GM19324 (cell line): ENCODE measurements around the gene CFAP100.

Source experiments
- ATAC-seq: cut with Tn5 transposase; IDR thresholded peaks from one replicate; pipeline ENCODE4 v1.9.1; 2021; ENCODE audit warnings: mild to moderate bottlenecking, moderate library complexity; ENCODE audit not compliant: unreplicated experiment, low FRiP score

The CFAP100 gene

DNA sequence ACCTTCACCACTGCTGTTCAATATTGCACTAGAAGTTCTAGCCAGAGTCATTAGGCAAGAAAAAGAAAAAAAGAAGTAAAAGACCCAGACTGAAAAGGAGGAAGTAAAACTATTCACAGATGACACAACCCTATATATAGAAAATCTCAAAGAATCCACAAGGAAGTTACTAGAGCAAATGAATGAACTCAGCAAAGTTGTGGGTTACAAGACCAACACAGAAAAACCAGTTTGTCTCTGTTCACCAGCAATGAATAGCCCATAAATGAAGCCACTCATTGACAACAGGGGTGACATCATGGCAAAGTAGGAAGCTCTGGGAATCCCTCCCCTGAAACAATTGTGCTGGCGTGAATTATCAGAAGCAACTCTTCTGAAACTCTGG is 4.6 kb downstream of the CFAP100 start:
- ATAC-seq, result no peak

DNA sequence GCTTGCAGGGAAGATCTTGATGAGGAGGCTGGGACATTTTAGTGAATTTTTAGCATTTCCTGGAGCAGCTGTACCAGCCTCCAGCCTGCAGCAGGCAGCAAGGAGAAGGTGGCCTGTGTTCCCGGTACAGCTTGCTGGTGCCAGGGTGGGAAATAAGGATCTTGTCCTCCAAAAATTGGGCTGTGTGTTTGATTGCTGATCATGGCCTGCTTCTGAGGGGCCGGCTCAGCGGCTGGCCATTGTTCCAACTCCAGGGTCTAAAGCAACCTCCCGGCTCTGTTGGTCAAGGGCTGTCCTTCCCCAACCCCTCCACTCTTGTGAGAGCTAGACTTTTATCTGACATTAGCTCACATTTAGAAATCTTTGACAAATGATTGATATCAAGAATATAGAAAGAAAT is 5.0 kb downstream of the CFAP100 start:
- ATAC-seq, result no peak

- no peak for ATAC-seq
Measured at GRCh38 chr3:126401611-126402160, 7.0 kb downstream of the CFAP100 start.

DNA sequence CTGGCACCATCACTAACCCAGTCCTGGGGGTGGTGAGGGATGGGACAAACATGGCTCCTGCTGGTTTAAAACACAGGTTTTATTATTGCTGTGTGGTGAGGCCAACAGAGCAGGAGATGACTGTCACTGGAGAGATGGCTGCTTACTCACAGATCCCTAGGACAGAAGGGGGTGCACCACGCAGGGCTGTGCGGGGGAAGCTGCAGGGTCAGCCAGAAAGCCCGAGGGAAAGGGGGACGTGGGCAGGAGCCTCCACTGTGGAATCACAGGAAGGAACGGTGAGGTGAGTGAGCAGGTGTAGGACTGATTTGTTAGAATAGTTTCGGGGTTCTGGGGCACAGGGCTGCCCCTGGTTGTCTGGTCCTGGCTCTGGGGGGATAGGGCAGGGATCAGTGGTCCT is 7.5 kb downstream of the CFAP100 start:
- ATAC-seq, result no peak

- ATAC-seq, result no peak
Measured at GRCh38 chr3:126402666-126403302, 8.1 kb downstream of the CFAP100 start.

DNA sequence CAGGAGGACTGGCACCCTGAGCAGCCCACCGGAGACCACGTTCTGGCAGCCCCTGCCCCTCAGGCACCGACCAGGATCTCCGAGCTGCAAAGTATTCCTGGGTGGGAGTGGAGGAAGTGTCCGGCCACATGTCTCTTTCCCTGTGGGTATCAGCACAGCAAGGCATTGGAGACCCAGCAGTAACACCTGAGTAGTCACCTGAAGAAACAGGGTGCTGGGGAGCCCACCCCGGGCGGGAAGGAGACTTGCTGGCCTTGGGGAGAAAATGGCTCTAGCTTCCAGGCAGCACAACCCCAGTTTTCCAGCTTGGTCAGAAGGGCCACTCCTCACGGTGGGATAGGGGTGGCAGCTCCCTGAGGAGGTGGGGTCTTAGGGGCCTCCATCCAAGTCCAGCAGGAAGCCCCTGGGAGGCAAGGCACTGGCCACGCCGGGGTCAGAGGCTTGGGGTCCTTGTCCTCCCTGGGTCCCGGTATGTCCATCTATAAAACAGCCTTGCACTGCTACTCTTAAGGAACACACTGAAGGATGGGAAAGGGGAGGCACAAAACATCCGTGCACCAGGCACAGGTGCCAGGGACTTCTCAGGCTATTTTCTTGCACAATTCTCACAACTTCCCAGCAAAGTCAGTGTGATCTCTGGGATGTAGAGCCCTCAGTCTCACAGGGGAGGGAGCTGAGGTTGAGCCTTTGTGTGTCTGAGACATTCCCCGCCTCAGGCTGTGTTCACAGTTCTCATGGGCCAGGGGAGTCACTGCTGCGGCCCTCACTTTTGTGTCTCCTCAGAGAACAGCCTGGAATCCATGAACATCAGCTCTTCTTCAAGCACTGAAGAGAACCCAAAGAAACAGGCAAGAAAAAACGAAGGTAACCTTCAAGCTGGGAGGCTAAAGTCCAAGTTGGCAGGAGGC is 11.9 kb downstream of the CFAP100 start:
- ATAC-seq, result no peak

GRCh38 chr3:126407412-126408044 is 12.8 kb downstream of the CFAP100 start:
- no peak for ATAC-seq

GRCh38 chr3:126408099-126408498 is 13.4 kb downstream of the CFAP100 start:
- no peak for ATAC-seq

DNA sequence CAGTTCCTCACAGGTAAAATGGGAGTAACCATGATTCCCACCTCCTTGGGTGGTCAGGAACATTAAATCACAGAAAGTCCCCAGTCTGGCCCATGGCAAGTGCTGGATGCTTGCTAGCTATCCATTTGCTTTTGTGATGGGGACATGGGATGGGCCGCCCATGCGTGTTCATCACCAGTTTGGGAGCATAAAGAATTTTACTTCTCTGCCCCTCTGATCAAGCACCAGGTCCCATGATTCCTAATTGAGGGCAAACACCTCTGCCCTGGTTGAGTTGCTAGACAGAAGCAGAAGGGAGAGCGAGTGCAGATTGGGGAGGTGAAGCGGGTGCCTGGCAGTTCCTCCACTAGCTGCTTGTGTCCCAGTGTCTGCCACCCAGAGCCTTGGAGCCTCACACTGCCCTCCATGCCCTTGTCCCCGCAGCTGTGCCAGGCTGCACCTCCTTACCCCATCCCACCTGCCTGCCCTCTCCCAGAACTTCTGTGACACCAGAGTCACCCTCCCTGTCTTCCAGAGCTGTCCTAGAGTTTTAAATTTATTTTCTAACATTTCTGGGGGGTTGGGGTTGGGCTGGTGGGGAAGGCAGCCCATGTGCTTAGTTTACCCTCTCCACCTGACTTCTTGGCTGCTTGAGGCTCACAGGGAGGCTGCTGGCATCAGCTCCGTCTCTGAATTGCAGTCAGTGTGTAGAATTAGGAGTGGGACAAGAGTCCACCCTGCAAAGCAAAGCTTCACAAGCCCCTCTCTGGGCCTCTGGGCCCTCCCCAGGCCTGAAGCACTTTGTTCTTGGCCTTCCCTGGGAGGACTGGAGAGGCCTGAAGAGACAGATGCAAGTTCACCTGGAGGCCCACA is 18.4 kb downstream of the CFAP100 start:
- ATAC-seq, result no peak

DNA sequence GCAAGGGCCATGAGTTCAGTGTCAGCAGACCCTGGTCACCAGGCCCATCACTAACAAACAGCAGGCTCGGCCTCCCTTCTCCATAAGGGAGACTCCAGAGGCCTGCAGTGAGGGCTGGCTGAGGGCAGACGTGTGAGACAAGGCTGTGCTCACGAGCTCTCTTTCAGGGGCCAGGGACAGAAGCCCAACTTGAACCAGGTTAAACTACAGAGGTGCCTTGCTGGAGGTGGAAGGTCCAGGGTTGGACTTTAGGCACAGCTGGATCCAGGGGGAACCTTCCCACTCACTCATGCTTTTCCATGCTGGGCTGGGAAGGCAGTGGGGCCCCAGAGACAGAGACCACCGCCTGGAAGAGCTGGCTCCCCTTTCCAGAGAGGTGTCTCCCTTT is 19.0 kb downstream of the CFAP100 start:
- no peak for ATAC-seq

DNA sequence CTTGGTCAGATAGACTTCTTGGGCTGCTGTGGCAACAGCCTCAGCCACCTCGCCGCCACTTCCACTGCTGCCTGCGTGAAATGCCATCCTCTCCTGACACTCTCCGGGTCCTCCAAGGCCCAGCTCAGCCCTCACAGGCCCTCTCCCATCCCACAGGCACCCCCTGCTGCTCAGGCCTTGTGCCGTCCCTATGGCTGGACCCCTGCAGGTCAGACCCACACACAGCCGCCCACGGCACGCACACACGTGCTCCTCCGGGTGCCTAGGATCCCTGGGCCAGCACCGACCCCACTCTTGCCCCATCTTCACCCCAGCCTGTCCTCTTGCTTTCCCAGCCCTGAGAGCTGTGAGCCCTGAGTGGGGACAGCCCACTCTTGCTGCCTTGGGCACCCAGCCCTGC is 19.7 kb downstream of the CFAP100 start:
- ATAC-seq, result no peak

DNA sequence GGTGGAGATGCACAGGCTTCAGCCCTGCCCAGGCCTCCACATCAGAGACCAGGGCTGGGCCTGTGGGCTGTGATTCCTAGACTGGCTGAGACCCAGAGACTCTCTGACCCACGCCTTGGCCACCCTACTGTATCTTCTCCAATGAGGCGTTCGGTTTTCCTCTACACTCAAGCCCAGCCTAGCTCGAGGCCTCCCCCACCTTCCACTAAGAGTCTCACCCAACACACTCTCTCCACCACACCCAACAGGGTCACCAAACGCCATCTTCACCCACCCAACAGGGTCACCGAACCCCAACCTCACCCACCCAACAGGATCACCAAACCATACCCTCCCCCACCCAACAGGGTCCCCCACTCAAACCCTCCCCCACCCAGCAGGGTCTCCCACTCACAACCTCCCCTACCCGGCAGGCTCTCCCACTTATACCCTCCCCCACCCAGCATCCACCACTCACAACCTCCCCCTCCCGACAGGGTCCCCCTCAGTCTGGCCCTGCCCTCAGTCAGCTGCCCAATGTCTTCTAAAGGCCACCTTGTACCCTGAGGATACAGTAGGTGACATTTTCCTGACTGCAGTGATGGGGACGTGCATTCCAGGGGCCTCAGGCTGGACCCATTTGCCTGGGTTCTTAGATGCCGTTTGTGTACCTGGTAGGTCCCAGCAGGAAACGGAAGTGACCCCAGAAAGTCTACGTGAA is 20.4 kb downstream of the CFAP100 start:
- no peak for ATAC-seq

DNA sequence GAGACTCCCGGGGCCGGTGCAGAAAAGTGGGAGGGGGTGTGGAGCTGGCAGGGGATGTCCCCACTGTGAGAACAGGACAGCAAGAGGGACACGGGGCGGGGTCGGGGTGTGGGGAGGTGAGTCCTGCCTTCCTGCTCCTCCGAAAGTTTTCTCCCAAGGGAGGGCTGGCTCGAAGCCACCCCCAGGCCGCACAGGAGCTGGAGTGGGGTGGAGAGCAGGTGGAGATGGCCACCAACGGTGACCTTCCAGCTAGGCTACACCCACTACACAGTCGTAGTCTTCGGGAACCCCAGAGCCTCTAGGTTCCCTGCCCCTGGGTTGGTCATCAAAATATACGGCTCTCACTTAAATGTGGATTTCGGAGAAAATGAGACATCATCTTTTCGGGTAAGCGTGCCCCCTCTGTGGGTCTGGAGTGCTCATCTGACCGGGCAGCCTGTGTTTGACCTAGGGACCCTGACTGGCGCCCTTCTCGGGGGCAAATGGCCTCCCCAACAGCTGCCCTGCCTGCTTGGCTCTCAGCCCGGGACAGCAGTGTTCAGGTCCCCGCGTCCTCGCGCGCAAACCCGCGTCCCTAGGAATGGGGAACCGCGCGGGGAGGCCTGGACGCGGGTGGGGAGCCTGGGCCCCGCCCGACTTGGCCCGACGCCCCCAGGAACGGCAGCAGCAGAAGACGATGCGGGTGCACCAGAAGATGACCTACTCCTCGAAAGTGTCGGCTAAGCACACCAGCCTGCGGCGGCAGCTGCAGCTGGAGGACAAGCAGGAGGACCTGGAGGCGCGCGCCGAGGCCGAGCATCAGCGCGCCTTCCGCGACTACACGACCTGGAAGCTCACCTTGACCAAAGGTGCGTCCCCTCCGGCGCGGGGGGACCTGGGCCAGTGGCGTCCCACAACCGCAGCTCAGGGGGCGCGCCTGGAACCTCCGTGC is 21.2 kb downstream of the CFAP100 start:
- no peak for ATAC-seq

- no peak for ATAC-seq
Measured at GRCh38 chr3:126416943-126417342, 22.2 kb downstream of the CFAP100 start.

- no peak for ATAC-seq
Measured at GRCh38 chr3:126417515-126417914, 22.8 kb downstream of the CFAP100 start.

DNA sequence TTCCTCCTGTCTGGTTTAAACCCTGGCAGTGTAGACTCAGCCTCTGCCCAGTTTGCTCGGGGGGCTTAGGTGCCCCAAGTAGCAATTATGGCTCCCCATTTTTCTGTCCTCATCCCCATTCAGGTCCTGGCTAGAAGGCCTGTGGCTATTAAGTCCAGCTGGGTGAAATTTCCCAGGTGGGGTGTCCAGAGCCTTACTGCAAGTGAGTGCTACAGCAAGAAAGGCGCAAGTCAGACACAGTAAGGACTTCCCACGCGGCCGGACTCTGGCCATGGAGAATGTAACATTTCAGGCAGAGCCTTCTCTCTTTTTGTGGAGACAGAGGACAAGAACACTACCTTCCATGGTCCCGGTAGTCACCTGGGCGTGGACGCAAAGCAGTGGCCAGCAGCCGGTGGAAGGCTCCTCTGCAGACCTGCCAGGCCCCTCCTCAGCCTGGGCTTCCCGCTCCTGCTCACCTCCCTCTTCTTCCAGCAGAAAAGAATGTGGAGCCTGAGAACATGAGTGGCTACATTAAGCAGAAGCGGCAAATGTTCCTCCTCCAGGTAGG is 23.3 kb downstream of the CFAP100 start:
- no peak for ATAC-seq

DNA sequence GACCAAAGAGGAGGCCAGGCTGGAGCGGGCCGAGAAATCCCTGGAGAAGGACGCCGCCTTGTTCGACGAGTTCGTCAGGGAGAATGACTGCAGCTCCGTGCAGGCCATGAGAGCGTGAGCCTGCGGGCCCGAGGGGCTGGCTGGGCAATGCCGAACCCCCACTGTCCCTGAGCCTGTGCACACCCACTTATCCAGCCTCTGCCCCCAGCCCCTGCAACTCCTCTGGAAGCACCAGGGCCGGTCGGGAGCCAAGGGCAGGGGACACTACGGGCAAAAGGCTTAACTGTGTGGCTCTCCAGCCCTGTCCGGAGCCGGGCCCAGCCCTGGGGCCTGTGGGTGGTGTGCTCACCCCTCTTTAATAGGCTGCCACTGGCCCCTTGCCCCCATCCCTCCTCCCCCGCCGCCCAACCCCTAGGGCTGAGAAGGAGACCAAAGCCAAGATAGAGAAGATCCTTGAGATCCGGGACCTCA is 24.0 kb downstream of the CFAP100 start:
- no peak for ATAC-seq

- no peak for ATAC-seq
Measured at GRCh38 chr3:126419151-126419703, 24.5 kb downstream of the CFAP100 start.
